ENCODE measurements around the gene ZRANB1. TPM values are rescaled to one million over a fixed set of nuclear protein-coding genes. Genes with fewer than 3 reads are reported as not detected.

ZRANB1 gene
- total RNA-seq, 1 experiment from 2014 or later: 23.2 TPM

DNA sequence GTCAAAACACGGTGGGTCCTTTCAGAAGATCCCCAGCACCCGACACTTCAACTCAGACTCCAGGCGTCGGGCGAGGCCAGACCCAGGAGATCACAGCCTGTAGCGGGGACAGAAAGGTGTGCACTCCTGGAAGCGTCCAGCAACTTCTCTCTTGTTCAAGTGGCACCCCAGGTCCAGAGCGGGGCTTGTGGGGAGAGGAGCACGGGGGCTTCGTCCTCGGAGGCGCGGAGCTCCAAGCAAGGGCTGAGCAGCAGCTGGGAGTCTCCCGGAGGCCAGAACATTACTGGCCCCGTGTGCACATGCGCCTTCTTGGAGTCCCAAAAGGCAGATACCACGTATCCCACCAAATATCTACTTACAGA, 54.9 kb downstream of the ZRANB1 start:
- DNase-seq (ENCODE audit: unreplicated experiment): no peak
- POLR2A ChIA-PET: no interaction called here
- no TSS peak for BruUV-seq (replicated peaks)
- Mint-ChIP-seq H3K4me3 (ENCODE audit: unreplicated experiment) (no peak overlapping the region), H3K9me3 (ENCODE audit: unreplicated experiment) (no peaks in the 10 kb centered on the region), H3K27me3 (ENCODE audit: insufficient read depth, unreplicated experiment) (no peaks in the 10 kb centered on the region), H3K4me1 (ENCODE audit: insufficient read depth, unreplicated experiment) (no peaks in the 10 kb centered on the region), H3K27ac (ENCODE audit: low read depth, unreplicated experiment) (no peak overlapping the region), H3K36me3 (ENCODE audit: insufficient read depth, unreplicated experiment) (peaks cover 93% of the 10 kb centered on the region)
- TF ChIP-seq, protein P1, sequence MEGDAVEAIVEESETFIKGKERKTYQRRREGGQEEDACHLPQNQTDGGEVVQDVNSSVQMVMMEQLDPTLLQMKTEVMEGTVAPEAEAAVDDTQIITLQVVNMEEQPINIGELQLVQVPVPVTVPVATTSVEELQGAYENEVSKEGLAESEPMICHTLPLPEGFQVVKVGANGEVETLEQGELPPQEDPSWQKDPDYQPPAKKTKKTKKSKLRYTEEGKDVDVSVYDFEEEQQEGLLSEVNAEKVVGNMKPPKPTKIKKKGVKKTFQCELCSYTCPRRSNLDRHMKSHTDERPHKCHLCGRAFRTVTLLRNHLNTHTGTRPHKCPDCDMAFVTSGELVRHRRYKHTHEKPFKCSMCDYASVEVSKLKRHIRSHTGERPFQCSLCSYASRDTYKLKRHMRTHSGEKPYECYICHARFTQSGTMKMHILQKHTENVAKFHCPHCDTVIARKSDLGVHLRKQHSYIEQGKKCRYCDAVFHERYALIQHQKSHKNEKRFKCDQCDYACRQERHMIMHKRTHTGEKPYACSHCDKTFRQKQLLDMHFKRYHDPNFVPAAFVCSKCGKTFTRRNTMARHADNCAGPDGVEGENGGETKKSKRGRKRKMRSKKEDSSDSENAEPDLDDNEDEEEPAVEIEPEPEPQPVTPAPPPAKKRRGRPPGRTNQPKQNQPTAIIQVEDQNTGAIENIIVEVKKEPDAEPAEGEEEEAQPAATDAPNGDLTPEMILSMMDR (IDR thresholded peaks at IDR 0.05; ENCODE audit: unreplicated experiment): no peak
- CTCF ChIA-PET: interaction anchor here (0.6 kb wide), 2 partner anchors 15 to 32 kb away, joined by 3 to 5 read pairs; no protein-coding TSS in a partner anchor
- intact Hi-C loops (cut with micrococcal nuclease): no loop called here

- DNase-seq (ENCODE audit: unreplicated experiment): no peak
- Mint-ChIP-seq H3K9me3 (ENCODE audit: unreplicated experiment) (no peaks in the 10 kb centered on the region), H3K4me1 (ENCODE audit: insufficient read depth, unreplicated experiment) (no peaks in the 10 kb centered on the region), H3K4me3 (ENCODE audit: unreplicated experiment) (no peak overlapping the region), H3K27ac (ENCODE audit: low read depth, unreplicated experiment) (no peak overlapping the region), H3K27me3 (ENCODE audit: insufficient read depth, unreplicated experiment) (no peaks in the 10 kb centered on the region), H3K36me3 (ENCODE audit: insufficient read depth, unreplicated experiment) (peaks cover 89% of the 10 kb centered on the region)
- POLR2A ChIA-PET: no interaction called here
- intact Hi-C loops (cut with micrococcal nuclease): no loop called here
- TF ChIP-seq, protein P1 (IDR thresholded peaks at IDR 0.05; ENCODE audit: unreplicated experiment): no peak
- CTCF ChIA-PET: no interaction called here
- BruUV-seq (replicated peaks): no TSS peak
Measured at GRCh38 chr10:124997306-124997705, 55.4 kb downstream of the ZRANB1 start.

- Mint-ChIP-seq H3K9me3 (ENCODE audit: unreplicated experiment) (no peaks in the 10 kb centered on the region), H3K4me3 (ENCODE audit: unreplicated experiment) (no peak overlapping the region), H3K27me3 (ENCODE audit: insufficient read depth, unreplicated experiment) (no peaks in the 10 kb centered on the region), H3K36me3 (ENCODE audit: insufficient read depth, unreplicated experiment) (peaks cover 88% of the 10 kb centered on the region), H3K4me1 (ENCODE audit: insufficient read depth, unreplicated experiment) (no peaks in the 10 kb centered on the region), H3K27ac (ENCODE audit: low read depth, unreplicated experiment) (no peak overlapping the region)
- no peak for DNase-seq (ENCODE audit: unreplicated experiment)
- ChIA-PET POLR2A (no interaction called here), CTCF (interaction anchor here (1.2 kb wide), 1 partner anchor 12 kb away, joined by 6 read pairs; no protein-coding TSS in a partner anchor)
- TF ChIP-seq, protein P1 (IDR thresholded peaks at IDR 0.05; ENCODE audit: unreplicated experiment): no peak
- intact Hi-C loops (cut with micrococcal nuclease): no loop called here
- BruUV-seq (replicated peaks): no TSS peak
Measured at GRCh38 chr10:124997771-124998623, 56.1 kb downstream of the ZRANB1 start.

GRCh38 chr10:124998624-124999291, 56.8 kb downstream of the ZRANB1 start:
- CTCF ChIA-PET: interaction anchor here (1.2 kb wide), 1 partner anchor 12 kb away, joined by 6 read pairs; no protein-coding TSS in a partner anchor
- Mint-ChIP-seq H3K4me1 (ENCODE audit: insufficient read depth, unreplicated experiment) (no peaks in the 10 kb centered on the region), H3K27ac (ENCODE audit: low read depth, unreplicated experiment) (no peak overlapping the region), H3K4me3 (ENCODE audit: unreplicated experiment) (no peak overlapping the region), H3K36me3 (ENCODE audit: insufficient read depth, unreplicated experiment) (peaks cover 88% of the 10 kb centered on the region), H3K27me3 (ENCODE audit: insufficient read depth, unreplicated experiment) (no peaks in the 10 kb centered on the region), H3K9me3 (ENCODE audit: unreplicated experiment) (no peaks in the 10 kb centered on the region)
- no TSS peak for BruUV-seq (replicated peaks)
- DNase-seq (ENCODE audit: unreplicated experiment): no peak
- intact Hi-C loops (cut with micrococcal nuclease): no loop called here
- TF ChIP-seq, protein P1 (IDR thresholded peaks at IDR 0.05; ENCODE audit: unreplicated experiment): no peak
- POLR2A ChIA-PET: no interaction called here
